NCI-H2081 (cell line): ENCODE measurements around the gene PLEKHF1.
"Not testable (repeated sequence)": the region's sequence is repeated elsewhere in the genome, so short reads cannot be mapped to it uniquely, and the experiment has no call there.

Experiments
- DNase-seq, 2 experiments: peaks; one replicate each; lab custom pipeline; 2025; lab: John Stamatoyannopoulos, UW

PLEKHF1 gene, protein sequence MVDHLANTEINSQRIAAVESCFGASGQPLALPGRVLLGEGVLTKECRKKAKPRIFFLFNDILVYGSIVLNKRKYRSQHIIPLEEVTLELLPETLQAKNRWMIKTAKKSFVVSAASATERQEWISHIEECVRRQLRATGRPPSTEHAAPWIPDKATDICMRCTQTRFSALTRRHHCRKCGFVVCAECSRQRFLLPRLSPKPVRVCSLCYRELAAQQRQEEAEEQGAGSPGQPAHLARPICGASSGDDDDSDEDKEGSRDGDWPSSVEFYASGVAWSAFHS

DNA sequence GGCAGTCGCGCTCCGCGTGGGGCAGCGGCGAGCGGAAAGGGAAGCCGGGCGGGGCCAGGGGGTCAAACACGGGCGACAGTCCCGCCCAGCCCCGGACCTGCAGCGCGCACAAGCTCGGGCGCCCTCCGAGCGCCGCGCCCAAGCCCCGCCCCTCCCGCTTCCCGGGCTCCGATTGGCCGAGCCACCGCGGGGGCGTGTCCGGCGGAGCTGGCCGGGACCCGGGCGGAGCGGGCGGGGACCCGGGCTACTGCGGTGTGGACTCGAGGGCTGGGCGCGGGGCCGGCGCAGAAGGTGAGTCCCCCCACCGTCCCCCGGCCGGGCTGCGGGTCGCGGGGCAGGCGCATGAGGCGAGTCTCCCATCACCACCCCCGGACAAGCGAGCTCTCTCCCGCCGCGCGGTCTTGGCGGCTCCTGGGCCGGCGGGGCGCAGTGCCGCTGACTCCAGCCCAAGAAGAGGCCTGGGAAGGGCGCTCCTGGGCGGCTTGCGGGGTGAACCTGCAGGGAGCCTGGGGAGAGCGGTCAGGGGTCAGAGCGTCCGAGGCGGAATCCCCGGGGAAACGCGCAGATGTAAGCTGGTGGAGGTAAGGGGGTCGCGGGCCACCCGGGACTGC lies at the start of gene PLEKHF1:
PLEKHF1 (plus strand) TSS at position 247 of the 611 bp plus-strand sequence. CDS start 8,379 bp downstream, outside the sequence.
- peak; percentile 39 to 42 for DNase-seq

DNA sequence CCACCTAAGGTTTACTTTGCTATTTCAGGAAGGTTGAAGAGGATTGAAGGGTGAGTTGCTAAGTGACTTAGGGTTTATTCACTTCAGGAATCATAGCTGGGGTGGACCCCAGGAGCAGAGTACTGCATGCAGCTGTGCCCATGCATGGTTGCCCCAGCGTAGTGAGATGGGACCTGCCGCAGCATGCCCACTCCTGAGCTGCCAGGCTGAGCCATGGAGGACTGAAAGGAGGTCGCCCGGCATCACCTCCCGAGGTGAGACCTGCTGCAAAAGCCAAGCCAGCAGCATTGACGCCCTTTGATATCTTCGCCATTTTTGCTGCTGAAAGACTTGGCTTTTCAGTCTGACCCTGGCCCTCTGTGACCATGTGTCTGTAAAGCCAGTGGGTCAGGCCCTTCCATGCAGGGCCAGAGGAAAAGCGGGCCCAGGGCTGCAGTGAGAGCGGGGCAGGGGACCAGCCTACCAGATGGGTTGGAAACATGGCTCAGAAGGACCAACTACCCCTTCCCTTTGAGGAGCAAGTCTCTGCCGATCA lies 49.3 kb upstream of the PLEKHF1 start:
- no peak for DNase-seq

DNA sequence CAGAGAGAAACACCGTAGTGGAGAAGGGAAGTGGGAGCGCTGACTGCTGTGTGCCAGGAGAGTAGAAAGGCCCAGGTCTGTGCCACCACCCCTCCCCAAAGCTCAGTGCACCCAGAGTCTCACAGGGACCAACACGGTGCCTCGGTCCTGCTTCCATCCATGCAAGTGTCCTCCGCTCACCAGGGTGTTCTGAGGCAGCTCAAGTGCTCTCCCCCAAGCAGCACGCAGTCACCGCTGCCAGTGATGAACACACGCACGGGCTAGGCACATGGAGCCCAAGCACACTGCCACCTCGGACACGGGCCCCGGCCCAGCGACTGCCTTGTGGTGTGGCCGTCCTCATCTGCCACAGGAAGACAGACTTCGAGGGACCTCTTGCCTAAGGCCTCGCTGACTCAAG lies 48.7 kb upstream of the PLEKHF1 start:
- DNase-seq: no peak

DNA sequence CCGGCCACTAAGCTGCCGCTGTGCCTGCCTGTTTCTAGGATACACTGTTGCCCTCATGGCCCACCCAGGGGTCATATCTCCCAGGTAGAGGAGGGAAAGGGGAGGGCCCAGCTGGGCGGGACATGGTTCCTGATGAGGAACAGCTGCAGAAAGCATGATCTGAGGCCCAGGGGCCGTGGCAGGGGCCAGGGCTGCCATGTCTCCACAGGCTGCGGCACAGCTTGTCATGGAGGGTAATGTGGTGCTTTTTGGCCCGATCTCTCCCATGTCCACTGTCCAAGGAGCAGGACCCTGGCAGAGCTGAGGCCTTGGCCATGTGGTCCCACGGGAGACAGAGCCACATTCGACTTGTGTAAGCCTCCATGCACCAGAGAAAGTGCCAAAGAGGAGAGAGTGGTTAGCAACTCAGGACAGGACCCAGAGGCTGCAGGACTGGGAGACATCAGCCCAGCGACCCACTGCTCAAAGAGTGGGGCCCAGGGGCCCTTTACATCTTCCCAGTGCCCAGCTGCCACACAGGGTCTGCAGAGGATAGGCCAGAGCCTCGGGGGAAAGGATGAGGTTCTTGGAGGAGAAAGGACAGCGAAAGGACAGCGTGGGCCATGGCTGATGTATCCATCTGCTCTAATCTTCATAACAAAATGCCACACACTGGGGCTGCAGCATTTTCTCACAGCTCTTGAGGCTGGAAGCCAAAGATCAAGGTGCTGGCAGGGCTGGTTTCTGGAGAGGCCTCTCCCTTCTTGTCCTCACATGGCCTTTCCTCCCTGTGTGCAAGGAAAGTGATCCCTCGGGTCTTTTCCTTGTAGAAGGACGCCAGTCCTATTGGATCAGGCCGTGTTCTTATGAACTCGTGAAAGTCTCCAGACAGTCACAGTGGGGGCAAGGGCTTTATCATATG lies 47.6 kb upstream of the PLEKHF1 start:
- no peak for DNase-seq

DNA sequence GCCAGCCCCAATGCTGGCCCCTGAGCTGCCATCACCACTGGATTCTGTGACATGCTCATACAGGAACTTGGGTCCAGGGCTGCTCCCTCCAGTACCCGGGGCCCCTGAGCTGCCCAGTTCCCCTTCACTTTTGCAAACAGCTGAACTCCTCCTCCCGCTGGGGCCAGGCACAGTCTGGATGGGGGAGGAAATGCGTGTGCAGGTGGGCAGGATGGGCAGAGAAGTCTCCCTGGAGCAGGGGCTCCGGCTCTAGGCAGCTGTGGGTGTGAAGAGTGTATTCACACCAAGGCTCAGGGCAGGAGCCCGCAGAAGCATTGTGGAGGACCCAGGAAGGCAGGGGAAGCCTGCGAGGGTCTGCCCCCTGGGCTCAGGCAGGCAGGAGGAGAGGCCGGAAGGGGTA lies 46.8 kb upstream of the PLEKHF1 start:
- no peak for DNase-seq

DNA sequence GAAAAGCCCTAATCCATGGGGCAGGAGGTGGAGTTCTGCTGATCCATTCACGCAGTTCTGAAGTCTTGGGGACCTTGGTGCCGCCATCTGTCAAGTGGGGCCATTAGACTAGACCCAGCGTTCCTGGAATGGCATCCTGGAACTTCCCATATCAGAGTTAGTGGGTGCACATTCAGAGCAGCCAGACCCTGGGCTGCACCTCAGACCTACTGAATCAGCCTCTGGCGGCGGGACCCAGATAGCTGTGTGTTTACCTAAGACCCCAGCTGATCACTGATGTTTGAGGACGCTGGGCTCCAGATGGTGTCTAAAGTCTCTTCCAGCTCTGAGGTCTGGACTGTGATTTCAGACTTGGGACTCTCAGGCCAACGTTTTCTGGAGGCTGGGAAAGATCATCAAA lies 46.4 kb upstream of the PLEKHF1 start:
- no peak for DNase-seq

DNA sequence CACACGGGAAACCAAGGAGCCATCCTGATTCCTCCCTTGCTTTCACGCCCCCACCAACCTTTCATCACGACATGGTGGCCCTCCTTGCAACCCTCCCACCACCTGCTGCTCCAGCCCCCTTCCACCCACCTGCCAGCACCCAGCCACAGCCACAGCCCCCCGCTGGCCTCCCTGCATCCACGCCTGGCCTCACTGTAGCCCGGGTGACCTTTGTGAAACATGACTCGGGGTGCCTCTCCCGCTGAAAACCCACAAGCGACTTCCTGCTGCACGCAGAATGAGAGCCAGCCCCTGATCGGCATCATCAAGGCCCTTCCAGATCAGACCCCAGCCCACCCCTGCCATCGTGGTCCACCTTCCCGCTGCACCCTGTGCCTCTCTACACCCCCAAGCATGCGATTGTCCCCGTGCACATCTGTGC lies 44.3 kb upstream of the PLEKHF1 start:
- no peak for DNase-seq

DNA sequence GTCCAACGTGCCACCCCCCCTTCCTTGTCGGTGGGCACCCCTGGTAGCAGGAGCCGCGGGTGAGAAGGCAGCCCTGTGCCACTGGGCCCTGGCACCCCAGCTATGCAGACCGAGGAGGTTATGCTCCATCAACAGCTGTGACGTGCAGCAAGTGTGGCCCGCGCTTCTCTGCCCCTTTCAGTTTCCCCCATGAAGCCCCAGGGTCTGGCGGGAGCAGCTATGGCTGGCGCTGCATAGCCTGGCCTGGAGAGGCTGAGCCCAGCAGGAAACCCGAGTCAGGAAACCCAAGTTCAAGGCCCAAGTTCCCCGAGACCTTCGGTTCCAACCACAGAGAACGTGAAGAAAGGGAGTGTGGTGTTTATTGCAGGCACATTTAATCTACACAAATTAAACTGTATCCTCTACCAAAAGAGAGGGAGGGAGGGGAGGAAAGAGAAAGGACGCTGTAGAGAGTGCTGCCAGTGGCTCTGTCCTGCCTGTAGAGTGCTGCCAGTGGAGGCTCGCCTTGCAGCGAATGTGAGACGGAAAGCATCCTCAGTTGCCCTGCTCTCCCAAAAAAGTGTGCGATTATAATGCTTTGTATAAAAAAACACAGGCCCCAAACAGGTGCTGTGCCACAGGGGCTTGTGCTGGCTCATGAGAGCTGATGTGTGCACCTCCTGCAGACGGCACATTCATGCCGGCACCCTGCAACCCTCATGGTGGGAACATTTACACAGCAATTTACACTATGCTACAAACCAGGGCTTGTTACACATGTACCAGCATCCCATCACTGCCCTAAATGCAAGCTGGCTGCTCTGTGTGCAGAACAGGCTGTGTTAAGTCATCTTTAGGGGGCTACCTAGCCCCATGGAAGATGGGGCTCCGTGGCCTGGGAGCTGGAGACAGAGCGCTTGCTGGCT lies 42.8 kb upstream of the PLEKHF1 start:
- DNase-seq: no peak

DNA sequence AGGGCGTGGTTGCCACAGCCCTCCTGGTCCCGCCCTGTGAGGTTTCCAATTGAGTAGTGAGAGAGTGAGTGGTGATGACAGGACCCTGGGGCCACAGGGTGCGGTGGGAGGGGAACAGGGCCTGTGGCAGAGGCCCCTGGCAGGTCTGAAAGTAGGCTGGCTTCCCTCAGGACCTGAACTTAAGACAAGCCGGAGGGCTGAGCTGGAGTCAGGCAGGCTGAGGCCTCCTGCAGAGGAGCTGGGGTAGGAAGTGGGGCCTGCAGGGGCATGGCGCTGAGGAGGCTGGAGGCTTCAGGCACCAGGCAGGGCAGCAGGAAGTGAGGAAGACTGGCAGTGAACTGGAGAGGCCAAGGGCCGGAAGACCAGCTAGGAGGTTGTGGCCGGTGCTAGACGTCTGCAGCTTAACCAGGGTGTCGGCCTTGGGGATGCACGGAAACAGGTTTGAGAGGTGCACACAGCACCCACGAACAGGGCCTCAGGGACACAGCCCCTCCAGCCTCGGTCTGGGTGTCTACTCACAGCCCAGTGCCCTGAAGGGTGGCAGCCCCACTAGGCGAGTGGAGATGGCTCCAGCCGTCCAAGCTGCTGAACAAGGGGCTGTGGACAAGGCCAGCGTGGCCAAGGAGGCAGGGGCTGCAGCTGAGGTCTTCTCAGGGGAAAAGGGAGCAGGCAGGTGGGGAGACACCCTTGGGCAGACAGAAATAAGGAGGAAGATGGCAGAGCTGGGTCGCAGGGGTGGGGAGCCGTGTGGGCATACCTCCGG lies 41.4 kb upstream of the PLEKHF1 start:
- DNase-seq: no peak

DNA sequence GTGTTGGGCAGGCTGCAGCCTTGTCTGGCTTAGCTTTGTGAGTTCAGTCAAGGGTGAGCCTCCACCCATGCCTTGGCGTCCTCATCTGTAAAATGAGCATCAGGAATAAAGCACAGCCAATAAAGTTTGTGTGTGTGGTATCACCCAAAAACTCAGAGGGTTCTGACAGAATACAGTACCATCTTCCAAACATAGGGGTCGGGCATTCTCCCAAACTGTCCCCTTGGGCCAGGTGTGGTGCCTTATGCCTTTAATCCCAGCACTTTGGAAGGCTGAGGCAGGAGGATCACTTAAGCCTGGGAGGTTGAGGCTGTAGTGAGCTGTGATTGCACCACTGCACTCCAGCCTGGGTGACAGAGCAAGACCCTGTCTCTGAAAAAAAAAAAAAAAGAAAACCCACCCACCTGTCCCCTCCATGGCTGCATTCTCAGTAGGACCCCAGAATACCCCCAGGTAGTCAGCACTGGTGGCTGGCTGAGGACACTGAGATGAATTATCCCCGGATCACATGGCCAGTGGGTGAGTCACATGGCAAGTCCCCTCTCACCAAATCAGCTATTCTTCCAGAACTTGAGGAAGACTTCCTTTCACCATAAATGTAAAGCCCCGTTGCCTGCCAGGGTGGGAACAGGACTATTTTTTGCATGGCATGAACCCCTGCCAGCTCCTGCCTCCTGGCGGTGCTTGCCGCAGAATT lies 40.6 kb upstream of the PLEKHF1 start:
- no peak for DNase-seq

DNA sequence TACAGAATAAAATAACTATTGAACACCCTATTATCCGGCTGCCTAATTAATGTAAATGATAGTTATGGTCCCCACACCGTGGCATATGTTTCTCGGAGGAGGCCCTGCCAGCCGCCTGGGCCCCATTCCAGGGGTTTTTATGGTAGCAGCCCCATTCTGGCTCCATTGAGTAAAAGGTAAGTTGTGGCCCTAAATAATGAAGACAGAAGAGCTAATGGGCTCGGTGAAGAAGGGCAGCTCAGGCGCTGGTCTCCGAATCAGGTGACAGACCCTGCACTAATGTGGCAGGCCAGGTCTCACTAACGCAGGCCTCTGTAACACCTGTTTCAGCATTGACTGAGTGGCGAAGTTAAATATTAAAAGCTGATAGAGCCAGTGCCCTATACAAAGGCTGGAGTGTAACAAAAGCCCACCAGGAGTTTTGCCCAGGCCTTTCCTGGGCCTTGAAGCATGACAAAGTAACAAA lies 40.0 kb upstream of the PLEKHF1 start:
- DNase-seq: no peak

DNA sequence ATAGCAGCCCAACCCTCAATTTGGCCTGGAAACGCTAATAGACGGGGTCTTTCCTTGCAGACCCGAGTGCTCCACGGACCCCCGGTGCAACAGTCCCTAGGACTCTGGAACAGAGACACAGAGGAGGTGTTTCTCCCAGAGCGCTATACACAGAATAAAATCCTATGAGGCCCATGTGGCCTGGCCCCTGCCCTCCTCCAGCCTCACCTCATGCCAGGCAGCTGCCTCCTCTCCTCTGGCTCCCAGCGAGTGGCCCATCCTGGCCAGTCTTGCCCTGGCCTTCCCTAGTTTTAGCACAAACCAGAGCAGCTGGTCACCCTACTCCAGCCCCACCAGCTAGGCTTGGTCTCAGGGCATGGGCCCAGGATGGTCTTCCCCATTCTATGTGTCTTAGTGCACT lies 38.9 kb upstream of the PLEKHF1 start:
- DNase-seq: no peak

DNA sequence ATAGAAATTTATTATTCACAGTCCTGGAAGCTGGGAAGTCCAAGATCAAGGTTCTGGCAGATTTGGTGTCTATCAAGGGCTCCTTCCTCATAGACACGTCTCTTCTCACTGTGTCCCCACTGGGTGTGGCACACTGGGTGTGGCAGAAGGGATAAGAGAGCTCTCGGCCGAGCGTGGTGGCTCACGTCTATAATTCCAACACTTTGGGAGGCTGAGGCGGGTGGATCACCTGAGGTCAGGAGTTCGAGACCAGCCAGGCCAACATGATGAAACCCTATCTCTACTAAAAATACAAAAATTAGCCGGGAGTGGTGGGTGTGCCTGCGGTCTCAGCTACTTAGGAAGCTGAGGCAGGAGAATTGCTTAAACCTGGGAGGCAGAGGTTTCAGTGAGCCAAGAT lies 38.4 kb upstream of the PLEKHF1 start:
- not testable (repeated sequence) for DNase-seq

DNA sequence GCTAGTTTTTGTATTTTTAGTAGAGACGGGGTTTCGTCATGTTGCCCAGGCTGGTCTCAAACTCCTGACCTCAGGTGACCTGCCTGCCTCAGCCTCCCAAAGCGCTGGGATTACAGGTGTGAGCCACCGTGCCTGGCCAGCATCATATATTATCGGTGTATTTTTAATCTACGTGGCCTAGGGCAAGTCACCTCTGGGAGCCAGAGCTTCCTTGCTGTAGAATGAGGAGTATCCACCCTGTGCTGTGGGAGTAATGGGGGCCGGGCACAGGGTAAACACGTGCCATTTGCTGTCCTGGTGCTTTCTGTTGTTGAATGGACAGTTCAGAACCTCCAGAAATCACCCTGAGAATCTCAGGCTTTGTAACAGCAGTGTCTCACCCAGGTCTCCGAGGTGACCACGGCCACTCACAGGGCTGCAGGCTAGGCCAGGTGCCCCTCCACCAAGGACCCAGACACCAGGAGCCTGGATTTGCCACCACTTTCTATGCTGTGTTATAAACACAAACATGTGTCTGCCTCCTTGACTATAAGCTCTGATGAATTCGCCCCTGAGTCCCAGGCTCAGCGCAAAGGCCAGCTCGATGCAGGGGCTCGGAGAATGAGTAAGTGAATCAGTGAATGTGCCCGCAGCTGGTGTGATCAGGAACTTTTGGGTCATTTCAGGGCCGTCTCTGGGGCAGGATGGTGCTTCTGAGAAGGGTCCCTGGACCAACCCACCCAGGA lies 36.4 kb upstream of the PLEKHF1 start:
- DNase-seq: no peak

DNA sequence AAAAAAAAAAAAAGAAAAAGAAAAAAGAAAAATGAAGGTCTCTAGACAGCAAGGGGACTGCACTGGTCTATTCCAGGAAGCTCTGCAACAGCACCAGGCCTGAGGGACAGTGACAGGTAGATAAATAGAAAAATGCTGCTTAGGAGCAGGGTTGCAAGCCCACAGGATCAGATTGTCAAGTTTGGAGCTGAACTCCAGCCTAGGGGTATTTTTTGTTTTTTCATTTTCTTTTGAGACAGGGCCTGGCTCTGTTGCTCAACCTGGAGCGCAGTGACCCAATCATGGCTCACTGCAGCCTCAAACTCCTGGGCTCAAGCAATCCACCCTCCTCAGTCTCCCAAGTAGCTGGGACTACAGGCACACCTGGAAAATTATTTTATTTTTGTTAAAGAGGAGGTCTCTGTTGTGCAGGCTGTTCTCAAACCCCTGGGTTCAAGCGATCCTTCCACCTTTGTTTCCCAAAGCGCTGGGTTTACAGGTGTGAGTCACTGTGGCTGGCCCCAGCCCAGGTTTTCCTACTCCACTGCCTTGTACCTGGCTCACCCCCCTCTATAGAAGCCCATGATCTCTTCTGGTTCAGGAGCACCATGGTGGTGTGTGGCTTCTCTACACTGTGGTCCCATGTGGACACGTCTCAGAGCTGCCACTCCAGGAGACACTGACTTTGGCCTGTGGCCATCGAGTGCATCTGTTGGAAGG lies 35.3 kb upstream of the PLEKHF1 start:
- no peak for DNase-seq

DNA sequence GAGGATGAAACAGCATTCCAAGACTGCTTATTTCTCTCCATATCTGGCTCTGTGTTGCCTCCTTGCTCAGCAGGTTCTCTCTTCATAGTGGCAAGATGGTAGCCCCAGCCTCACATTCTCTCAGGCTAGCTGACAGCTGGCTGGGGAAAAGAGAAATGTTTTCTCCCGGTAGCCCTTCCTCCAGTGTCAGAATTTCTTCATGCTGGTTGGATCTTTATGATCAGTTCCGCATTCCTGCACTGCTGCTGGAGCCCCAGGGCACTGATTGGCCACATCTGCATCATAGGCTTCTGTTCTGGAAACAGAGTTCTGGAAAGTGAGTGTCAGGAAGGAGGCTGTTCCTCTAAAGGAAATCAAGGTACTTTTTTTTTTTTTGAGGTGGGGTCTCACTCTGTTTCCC lies 34.6 kb upstream of the PLEKHF1 start:
- DNase-seq: no peak

DNA sequence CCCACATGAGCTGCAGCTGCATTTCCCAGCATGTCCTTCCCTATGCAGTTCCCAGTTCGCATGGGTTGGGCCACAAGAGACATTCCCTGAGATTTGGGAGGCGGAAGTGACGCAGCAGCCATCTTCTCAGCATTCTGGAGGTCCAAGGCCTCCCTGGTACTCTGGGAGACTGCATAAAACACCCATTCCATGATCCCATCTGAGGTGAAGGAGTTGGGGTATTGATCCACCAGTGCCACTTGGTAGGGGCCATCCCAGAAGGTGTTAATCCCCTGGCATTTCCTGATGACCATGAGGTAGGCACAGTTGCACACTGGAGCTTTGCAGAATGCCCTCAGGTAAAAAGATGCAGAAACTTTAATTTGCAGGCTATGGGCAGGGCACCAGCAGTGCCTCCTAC lies 33.8 kb upstream of the PLEKHF1 start:
- no peak for DNase-seq

DNA sequence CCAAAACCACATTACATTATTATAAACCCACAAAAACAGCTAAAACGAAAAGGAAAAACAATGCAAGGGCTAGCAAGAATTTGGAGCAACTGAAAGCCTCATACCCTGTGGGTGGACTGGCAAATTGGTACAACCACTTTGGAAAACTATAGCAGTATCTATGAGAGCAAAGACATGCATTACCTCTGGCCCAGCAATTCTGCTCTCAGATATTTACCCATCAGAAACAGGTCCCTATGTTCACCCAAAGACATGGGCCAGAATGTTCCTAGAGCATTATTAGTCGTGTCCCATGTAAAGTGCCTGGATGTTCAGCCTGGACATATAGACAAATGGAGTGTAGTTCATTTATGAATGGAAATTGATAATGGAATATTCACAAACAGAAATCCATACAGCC lies 31.3 kb upstream of the PLEKHF1 start:
- DNase-seq: no peak
